Measurements from ENCODE around the gene CSRP3. TPM values are rescaled to one million over a fixed set of nuclear protein-coding genes. Genes with fewer than 3 reads are reported as not detected.

The CSRP3 gene
- total and polyA plus RNA-seq, 3 donors from 2014 or later = 20.3 TPM; not detected in 2

GRCh38 chr11:19234231-19234817 is 32.5 kb upstream of the CSRP3 start:
- H3K36me3 ChIP-seq (ENCODE audit: low read depth, missing control alignments) = no peaks in the 10 kb centered on the region
- TF ChIP-seq POLR2A (IDR thresholded peaks at IDR 0.05) = no peak
- TF ChIP-seq CTCF (IDR thresholded peaks at IDR 0.05) = no peak
- H3K4me3 ChIP-seq = no peak overlapping the region
- WGBS, 2 donors = 76 to 86% methylated on average over 5 of the region's 5 CpGs
- no peak overlapping the region for H3K27ac ChIP-seq
- no peaks in the 10 kb centered on the region for H3K9me3 ChIP-seq
- no peak for DNase-seq
- no peaks in the 10 kb centered on the region for H3K27me3 ChIP-seq
- no peaks in the 10 kb centered on the region for H3K4me1 ChIP-seq
- intact Hi-C loops (cut with DNase I; ENCODE audit: low total_unique reads) = no loop called here

GRCh38 chr11:19232910-19233503 is 31.2 kb upstream of the CSRP3 start:
- Histone ChIP-seq H3K4me1 (no peaks in the 10 kb centered on the region), H3K4me3 (no peak overlapping the region), H3K9me3 (no peaks in the 10 kb centered on the region), H3K36me3 (ENCODE audit: low read depth, missing control alignments) (no peaks in the 10 kb centered on the region), H3K27me3 (no peaks in the 10 kb centered on the region), H3K27ac (no peak overlapping the region)
- 29 to 44% methylated on average over 5 to 6 of the region's 6 CpGs for WGBS, 2 donors
- intact Hi-C loops (cut with DNase I; ENCODE audit: low total_unique reads) = no loop called here
- no peak for TF ChIP-seq POLR2A (IDR thresholded peaks at IDR 0.05)
- no peak for TF ChIP-seq CTCF (IDR thresholded peaks at IDR 0.05)
- DNase-seq = no peak

- H3K4me1 ChIP-seq = no peaks in the 10 kb centered on the region
- WGBS, 2 donors = 85 to 86% methylated on average over 5 of the region's 5 CpGs
- H3K27ac ChIP-seq = no peak overlapping the region
- H3K4me3 ChIP-seq = no peak overlapping the region
- no peaks in the 10 kb centered on the region for H3K36me3 ChIP-seq (ENCODE audit: low read depth, missing control alignments)
- intact Hi-C loops (cut with DNase I; ENCODE audit: low total_unique reads) = no loop called here
- TF ChIP-seq POLR2A (IDR thresholded peaks at IDR 0.05) = no peak
- no peak for TF ChIP-seq CTCF (IDR thresholded peaks at IDR 0.05)
- DNase-seq = no peak
- no peaks in the 10 kb centered on the region for H3K27me3 ChIP-seq
- no peaks in the 10 kb centered on the region for H3K9me3 ChIP-seq
Measured at GRCh38 chr11:19229671-19230070, 27.9 kb upstream of the CSRP3 start.

- H3K9me3 ChIP-seq = no peaks in the 10 kb centered on the region
- H3K4me3 ChIP-seq = no peak overlapping the region
- TF ChIP-seq CTCF (IDR thresholded peaks at IDR 0.05) (no peak), POLR2A (IDR thresholded peaks at IDR 0.05) (no peak)
- no peaks in the 10 kb centered on the region for H3K36me3 ChIP-seq (ENCODE audit: low read depth, missing control alignments)
- WGBS, 2 donors = 82 to 86% methylated on average over 3 of the region's 3 CpGs
- no peaks in the 10 kb centered on the region for H3K4me1 ChIP-seq
- intact Hi-C loops (cut with DNase I; ENCODE audit: low total_unique reads) = no loop called here
- no peaks in the 10 kb centered on the region for H3K27me3 ChIP-seq
- no peak overlapping the region for H3K27ac ChIP-seq
- DNase-seq = no peak
Measured at GRCh38 chr11:19228968-19229367, 27.2 kb upstream of the CSRP3 start.

Data from testis (tissue), 3 donors.